ENCODE measurements around the gene EFL1.

DNA sequence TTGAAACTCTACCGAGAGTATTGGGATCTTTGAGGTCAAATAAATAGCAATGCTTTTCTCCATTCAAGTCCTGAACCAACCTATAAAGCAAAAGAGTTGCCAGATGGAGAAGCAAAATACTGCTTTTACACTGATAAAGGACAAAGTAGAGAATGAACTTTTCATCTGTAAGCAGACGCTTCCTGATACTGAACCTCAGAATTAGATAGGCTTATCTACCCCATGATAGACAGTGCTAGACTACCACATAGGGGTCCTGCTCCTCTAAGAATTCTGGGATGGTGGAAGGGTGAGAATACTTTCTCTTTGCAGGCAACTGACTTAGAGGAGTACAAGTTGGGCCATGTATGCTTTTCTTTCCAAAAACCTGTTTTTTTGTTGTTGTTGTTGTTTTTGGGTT lies 9.6 kb upstream of the EFL1 start:
- TF ChIP-seq, protein P1, sequence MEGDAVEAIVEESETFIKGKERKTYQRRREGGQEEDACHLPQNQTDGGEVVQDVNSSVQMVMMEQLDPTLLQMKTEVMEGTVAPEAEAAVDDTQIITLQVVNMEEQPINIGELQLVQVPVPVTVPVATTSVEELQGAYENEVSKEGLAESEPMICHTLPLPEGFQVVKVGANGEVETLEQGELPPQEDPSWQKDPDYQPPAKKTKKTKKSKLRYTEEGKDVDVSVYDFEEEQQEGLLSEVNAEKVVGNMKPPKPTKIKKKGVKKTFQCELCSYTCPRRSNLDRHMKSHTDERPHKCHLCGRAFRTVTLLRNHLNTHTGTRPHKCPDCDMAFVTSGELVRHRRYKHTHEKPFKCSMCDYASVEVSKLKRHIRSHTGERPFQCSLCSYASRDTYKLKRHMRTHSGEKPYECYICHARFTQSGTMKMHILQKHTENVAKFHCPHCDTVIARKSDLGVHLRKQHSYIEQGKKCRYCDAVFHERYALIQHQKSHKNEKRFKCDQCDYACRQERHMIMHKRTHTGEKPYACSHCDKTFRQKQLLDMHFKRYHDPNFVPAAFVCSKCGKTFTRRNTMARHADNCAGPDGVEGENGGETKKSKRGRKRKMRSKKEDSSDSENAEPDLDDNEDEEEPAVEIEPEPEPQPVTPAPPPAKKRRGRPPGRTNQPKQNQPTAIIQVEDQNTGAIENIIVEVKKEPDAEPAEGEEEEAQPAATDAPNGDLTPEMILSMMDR (IDR thresholded peaks at IDR 0.05; ENCODE audit: extremely low read depth in 1 of 2, insufficient read depth in 1 of 2, low read depth in 1 of 2, low read length in 2 of 2), result no peak
- TF ChIP-seq MAX (IDR thresholded peaks at IDR 0.05; ENCODE audit: insufficient read depth, insufficient read length), result no peak
- no peak for TF ChIP-seq POLR2AphosphoS5 (IDR thresholded peaks at IDR 0.05; ENCODE audit: insufficient read depth, low read depth, low read length)
- no peak for TF ChIP-seq POLR2A (IDR thresholded peaks at IDR 0.05; ENCODE audit: low read depth, low read length)
- no peak for TF ChIP-seq FOS (IDR thresholded peaks at IDR 0.05; ENCODE audit: borderline replicate concordance, insufficient read depth, low read length)
- TF ChIP-seq EZH2 (IDR thresholded peaks at IDR 0.05; ENCODE audit: borderline replicate concordance, low read depth, low read length, severe bottlenecking), result no peak

Data from endothelial cell of umbilical vein (primary cell).